ENCODE data around the gene VTCN1. TPM values are rescaled to one million over a fixed set of nuclear protein-coding genes. Genes with fewer than 3 reads are reported as not detected.

The VTCN1 gene
- total RNA-seq, 1 donor from 2014 or later: 2.7 TPM

DNA sequence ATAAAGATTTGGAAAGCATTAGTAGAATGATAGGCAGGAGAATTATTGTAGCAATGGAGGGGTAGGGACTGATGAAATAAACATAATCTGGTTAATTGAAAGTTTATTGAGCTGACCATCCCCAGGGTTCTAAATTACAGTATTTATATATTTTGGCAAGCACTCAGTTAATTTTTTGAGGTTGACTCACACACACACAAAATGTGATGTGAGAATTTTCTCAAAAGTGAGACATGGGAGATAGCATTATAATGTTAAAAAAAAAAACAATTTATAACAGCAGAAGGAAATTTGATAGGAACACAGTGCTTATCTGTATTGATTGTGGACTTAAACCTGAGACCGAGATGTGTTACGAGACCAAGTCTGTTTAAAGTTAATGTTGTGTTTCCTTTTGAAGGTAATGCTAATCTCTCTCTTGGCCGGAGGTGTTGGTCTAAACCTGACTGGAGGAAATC, 113.7 kb downstream of the VTCN1 start:
- no peak for DNase-seq (ENCODE audit: low spot score)

DNA sequence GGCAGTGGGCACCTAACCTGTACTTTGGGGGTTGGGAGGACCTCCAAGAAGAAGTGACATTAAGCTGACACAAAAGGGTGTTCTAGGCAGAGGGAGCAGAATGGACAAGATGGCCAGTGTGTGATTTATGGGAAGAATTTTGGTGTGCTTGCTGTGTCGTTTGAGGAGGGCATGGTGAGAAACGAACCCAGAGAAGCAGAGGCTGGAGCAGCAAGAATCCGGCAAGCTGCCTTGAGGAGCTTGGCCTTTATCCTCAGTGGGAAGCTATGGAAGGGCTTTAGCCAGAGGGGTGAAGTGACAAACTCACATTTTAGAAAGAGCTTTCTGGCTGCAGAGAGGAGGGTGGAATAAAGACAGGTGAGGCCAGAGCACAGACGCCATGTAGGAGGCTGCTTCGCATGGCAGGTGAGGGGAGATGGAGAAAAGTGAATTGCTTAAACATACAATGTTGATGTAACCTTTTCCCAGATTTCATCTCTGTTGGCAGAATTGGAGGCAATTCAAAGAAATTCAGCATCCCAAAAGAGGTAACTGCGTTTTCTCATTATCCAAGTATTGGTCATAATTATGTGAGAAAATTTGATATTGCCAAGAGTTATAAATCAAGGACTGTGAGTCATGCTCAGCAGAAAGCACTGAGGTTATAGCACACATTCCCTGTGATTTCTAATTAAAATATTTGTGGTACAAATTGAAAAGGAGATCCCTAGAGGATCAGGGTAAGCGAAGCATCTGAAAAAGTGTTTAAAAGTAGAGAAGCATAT, 115.7 kb downstream of the VTCN1 start:
- DNase-seq (ENCODE audit: low spot score): no peak

DNA sequence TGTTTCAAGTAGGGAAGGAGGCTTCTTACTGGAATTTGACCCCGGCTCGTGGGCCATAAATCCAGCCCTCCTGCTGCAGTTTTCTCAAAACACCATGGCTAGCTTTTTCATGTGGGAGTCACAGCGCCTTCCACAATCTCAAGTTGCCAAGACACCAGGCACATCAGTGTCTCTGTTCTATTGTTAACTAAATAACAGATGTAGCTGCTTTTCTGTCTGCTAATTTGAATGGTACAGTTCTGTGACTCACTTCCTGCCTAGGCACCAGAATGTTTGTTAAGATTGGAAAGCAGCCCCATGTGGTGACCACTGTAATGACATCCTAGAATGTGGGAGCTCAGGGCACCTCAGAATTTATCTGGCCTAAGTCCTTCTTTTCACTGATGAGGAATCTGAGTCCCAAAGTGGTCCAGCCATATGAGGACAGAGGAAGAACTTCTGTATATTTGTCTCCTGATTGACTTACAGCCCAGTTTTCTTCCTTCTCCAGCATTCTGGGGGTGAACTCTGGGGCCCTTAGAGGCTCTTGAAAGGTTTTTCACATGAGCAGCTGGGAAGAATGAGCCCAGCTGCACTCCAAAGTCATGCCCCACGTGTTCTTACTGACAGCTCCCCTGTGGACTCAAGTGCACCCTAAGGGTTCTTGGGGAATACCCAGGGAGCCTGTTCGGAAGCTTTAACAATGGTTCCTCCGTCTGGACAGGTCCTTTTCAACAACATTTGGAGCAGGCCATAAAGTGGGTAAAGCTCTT, 116.7 kb downstream of the VTCN1 start:
- no peak for DNase-seq (ENCODE audit: low spot score)

Other genes with a start within 250 kb of the VTCN1 start
- gene CD101, start 209.2 kb downstream of the VTCN1 start, total RNA-seq: 2.8 TPM
- gene TTF2, start 150.6 kb downstream of the VTCN1 start, total RNA-seq: 16.6 TPM
- 7.2 TPM for gene TRIM45, start 89.2 kb downstream of the VTCN1 start, total RNA-seq
- 51.3 TPM for gene MAN1A2, start 156.5 kb upstream of the VTCN1 start, total RNA-seq

Data from mucosa of gallbladder (tissue), 1 donor.